Mesenchymal stem cell (in vitro differentiated cells and primary cell): Measurements from ENCODE around the gene INO80B.

Experiments used
- DNase-seq: peaks from one replicate; pipeline ENCODE4 v3.0.0-alpha.2; 2013
- H2AFZ ChIP-seq: one replicate; pipeline ENCODE4 v1.6.1; 2013; ENCODE audit warnings: low read depth, mild to moderate bottlenecking, control low read depth, inconsistent platforms, low read length, moderate library complexity
- H2AK5ac ChIP-seq: 2 replicates; pipeline ENCODE4 v1.6.1; 2013; ENCODE audit warnings: low read length, moderate library complexity, mild to moderate bottlenecking, inconsistent platforms; ENCODE audit not compliant: severe bottlenecking
- H2BK120ac ChIP-seq: one replicate; pipeline ENCODE4 v1.6.1; 2013; ENCODE audit warnings: low read depth, mild to moderate bottlenecking, inconsistent platforms, low read length, moderate library complexity
- H2BK12ac ChIP-seq, 2 experiments: one replicate each; pipeline ENCODE4 v1.6.1; 2013; ENCODE audit warnings: inconsistent platforms in 2 of 2, low read length in 2 of 2, mild to moderate bottlenecking in 2 of 2, moderate library complexity in 2 of 2, control low read depth in 1 of 2
- H2BK15ac ChIP-seq: one replicate; pipeline ENCODE4 v1.6.1; 2013; ENCODE audit warnings: mild to moderate bottlenecking, low read depth, inconsistent platforms; ENCODE audit not compliant: poor library complexity, severe bottlenecking
- H2BK5ac ChIP-seq: 2 replicates; pipeline ENCODE4 v1.6.1; 2013; ENCODE audit warnings: low read depth, mild to moderate bottlenecking, low read length, control low read depth, inconsistent platforms; ENCODE audit not compliant: poor library complexity, severe bottlenecking
- H3K14ac ChIP-seq, 2 experiments: one replicate each; pipeline ENCODE4 v1.6.1; 2013; ENCODE audit warnings: inconsistent platforms in 2 of 2, low read length in 2 of 2, control low read depth in 1 of 2, mild to moderate bottlenecking in 1 of 2, moderate library complexity in 1 of 2
- H3K18ac ChIP-seq, 2 experiments: one replicate each; pipeline ENCODE4 v1.6.1; 2013; ENCODE audit warnings: inconsistent platforms in 2 of 2, low read length in 2 of 2, control low read depth in 1 of 2, low read depth in 1 of 2, mild to moderate bottlenecking in 1 of 2
- H3K23ac ChIP-seq, 2 experiments: one replicate each; pipeline ENCODE4 v1.6.1; 2013; ENCODE audit warnings: inconsistent platforms in 2 of 2, low read length in 2 of 2, mild to moderate bottlenecking in 2 of 2, moderate library complexity in 2 of 2, control low read depth in 1 of 2
- H3K27ac ChIP-seq: 2 replicates; pipeline ENCODE4 v1.5.1; 2013; ENCODE audit warnings: mild to moderate bottlenecking, moderate library complexity, low read length, control low read depth, inconsistent platforms; ENCODE audit not compliant: poor library complexity, severe bottlenecking
- H3K27me3 ChIP-seq, 2 experiments: 2 replicates each; pipeline versions ENCODE4 v1.6.1 to v1.7.0; 2013; ENCODE audit warnings: low read length in 2 of 2, mild to moderate bottlenecking in 2 of 2, moderate library complexity in 2 of 2, control low read depth in 1 of 2, inconsistent platforms in 1 of 2; ENCODE audit not compliant: control insufficient read depth in 1 of 2, insufficient read depth in 1 of 2
- H3K36me3 ChIP-seq, 2 experiments: 2 replicates each; pipeline versions ENCODE4 v1.6.1 to v1.7.0; 2013; ENCODE audit warnings: low read length in 2 of 2, control low read depth in 1 of 2, inconsistent platforms in 1 of 2, low read depth in 1 of 2, mild to moderate bottlenecking in 1 of 2; ENCODE audit not compliant: insufficient read depth in 2 of 2, control insufficient read depth in 1 of 2
- H3K4ac ChIP-seq, 2 experiments: one replicate each; pipeline ENCODE4 v1.6.1; 2013; ENCODE audit warnings: inconsistent platforms in 2 of 2, low read length in 2 of 2, mild to moderate bottlenecking in 2 of 2, moderate library complexity in 2 of 2, control low read depth in 1 of 2, low read depth in 1 of 2
- H3K4me1 ChIP-seq: 2 replicates; pipeline ENCODE4 v1.6.1; 2013; ENCODE audit warnings: low read depth, low read length, control low read depth; ENCODE audit not compliant: control insufficient read depth, insufficient read depth
- H3K4me2 ChIP-seq: 2 replicates; pipeline ENCODE4 v1.6.1; 2013; ENCODE audit warnings: low read length, mild to moderate bottlenecking, inconsistent platforms; ENCODE audit not compliant: poor library complexity, severe bottlenecking
- H3K4me3 ChIP-seq, 2 experiments: 2 replicates each; pipeline versions ENCODE4 v1.5.1 to v1.7.0; 2013; ENCODE audit warnings: low read length in 2 of 2, mild to moderate bottlenecking in 2 of 2, control low read depth in 1 of 2, low read depth in 1 of 2; ENCODE audit not compliant: insufficient read depth in 1 of 2
- H3K79me1 ChIP-seq: replicated peaks from 2 replicates; pipeline ENCODE4 v1.6.1; 2013; ENCODE audit warnings: mild to moderate bottlenecking, control low read depth, low read length, inconsistent platforms; ENCODE audit not compliant: poor library complexity, severe bottlenecking
- H3K9ac ChIP-seq: 2 replicates; pipeline ENCODE4 v1.7.0; 2013; ENCODE audit warnings: mild to moderate bottlenecking, low read length, moderate library complexity
- H3K9me3 ChIP-seq: 2 replicates; pipeline ENCODE4 v1.7.0; 2013; ENCODE audit warnings: mild to moderate bottlenecking, low read length; ENCODE audit not compliant: control insufficient read depth
- H4K8ac ChIP-seq: one replicate; pipeline ENCODE4 v1.6.1; 2013; ENCODE audit warnings: inconsistent platforms, mild to moderate bottlenecking, low read length, moderate library complexity
- H4K91ac ChIP-seq: one replicate; pipeline ENCODE4 v1.6.1; 2013; ENCODE audit warnings: mild to moderate bottlenecking, low read length, inconsistent platforms
- WGBS: methylation state at CpG from one replicate; pipeline ENCODE4 v1.1.7; 2013; ENCODE audit warnings: mixed read lengths; 5-methylcytosine and 5-hydroxymethylcytosine counted together

INO80B gene

DNA sequence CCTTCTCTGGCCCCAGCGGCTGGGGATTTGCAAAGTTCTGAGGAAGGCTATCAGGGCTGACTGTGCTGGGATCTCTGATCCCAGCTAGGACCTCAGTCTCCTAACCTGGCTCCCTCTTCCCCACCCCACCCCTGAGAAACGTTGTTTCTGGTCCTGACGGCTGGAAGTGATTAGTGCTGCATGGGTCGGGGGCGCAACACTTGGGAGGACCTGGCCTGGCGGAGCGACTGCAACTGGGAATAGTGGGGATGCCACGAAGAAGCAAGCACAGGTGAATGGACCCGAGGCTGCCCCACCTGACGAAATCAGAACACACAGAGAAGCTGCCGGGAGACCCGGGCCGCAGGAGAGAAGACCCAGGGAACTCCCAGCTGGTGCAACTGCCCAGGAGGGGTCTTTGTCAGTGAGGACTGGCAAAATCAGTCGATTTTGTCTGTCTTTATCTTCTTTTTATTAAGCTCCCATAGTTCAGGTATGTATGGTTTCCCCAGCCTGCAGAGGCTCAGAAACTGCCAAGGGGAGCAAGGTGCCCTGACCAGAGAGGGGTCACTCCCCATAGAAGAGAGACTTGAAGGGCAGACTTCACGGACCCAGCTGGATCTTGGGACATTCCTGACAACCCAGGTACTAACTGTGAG, 45.2 kb downstream of the INO80B start:
- Histone ChIP-seq H3K27me3 (peaks cover 0 to 55% of the 10 kb centered on the region in 2 experiments), H2BK120ac (no peak overlapping the region), H3K18ac (no peak overlapping the region), H3K4ac (no peak overlapping the region), H2BK5ac (no peak overlapping the region), H3K23ac (no peak overlapping the region), H3K4me1 (peaks cover 49% of the 10 kb centered on the region), H2AK5ac (no peak overlapping the region), H3K9ac (peak overlapping the region; percentile 77), H3K36me3 (peaks cover 7 to 9% of the 10 kb centered on the region in 2 experiments), H3K27ac (no peak overlapping the region), H2AFZ (no peak overlapping the region), H3K9me3 (no peaks in the 10 kb centered on the region), H3K4me2 (peak overlapping the region; percentile 75), H4K91ac (no peak overlapping the region), H2BK15ac (no peak overlapping the region), H3K4me3 (peak overlapping the region in 1 of 2 experiments; percentile 77), H4K8ac (no peak overlapping the region), H3K14ac (no peak overlapping the region), H2BK12ac (no peak overlapping the region), H3K79me1 (peaks cover 3% of the 10 kb centered on the region)
- 35% methylated on average over 15 of the region's 15 CpGs for WGBS
- DNase-seq = no peak

DNA sequence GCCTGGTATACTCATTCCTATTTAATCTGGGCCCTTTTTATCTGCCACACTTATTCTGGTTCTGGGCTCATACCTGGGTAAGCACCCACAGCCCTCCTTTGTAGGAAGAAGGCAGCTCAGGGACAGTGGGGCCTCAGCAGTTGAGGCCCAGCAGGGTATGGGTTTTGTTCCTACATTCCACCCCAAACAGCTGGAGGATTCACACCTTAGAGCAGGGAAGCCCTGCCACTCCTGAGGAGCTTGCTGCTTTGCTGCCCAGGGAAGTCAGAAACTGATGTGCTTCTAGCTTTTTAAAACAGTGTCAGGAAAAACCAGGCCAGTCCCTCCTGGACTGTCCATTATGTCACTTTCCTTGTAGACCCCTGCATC, 45.7 kb downstream of the INO80B start:
- Histone ChIP-seq H4K8ac (no peak overlapping the region), H2AFZ (no peak overlapping the region), H3K9ac (no peak overlapping the region), H3K4me1 (peaks cover 54% of the 10 kb centered on the region), H3K79me1 (peaks cover 6% of the 10 kb centered on the region), H2BK5ac (no peak overlapping the region), H3K4me3 (no peak overlapping the region), H4K91ac (no peak overlapping the region), H3K9me3 (no peaks in the 10 kb centered on the region), H3K23ac (no peak overlapping the region), H3K14ac (no peak overlapping the region), H2BK15ac (no peak overlapping the region), H2BK12ac (no peak overlapping the region), H3K27me3 (peaks cover 0 to 55% of the 10 kb centered on the region in 2 experiments), H3K4ac (no peak overlapping the region), H3K4me2 (no peak overlapping the region), H3K18ac (no peak overlapping the region), H3K27ac (no peak overlapping the region), H3K36me3 (peaks cover 12 to 14% of the 10 kb centered on the region in 2 experiments), H2AK5ac (no peak overlapping the region), H2BK120ac (no peak overlapping the region)
- no peak for DNase-seq

DNA sequence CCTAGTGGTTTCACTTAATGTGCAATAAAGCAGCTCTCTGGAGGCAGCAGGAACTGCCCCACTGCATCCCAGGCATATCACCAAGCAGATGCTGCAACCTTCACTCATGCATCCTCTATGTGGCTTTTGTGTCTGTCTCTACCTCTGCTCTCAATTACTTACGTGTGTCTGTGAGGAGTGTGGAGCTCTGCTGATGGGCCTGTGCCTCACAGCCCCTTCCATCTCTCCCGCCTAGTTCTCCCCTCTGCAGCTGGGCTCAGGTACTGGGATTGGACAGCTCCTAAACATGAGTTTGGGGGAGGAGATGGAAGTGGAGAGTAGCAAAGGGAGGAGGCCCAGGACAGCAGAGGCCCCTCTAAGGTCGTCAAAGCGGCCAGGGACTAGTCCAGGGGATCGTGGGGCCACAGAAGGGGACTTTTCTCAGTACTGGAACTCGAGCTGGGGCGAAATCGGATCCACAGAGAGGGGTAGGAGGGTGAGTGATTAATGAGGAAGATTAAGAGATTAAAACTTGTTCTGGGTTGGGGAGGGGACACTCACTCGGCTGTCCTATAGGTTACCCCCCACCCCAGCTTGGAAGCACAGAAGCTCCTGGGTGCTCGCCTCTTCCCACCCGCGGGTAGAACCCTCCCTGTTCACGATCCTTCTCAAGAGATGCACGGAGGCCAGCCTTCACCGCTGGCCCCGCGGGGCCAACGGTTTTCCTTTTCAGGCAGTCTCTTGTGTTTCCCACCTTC, 46.6 kb downstream of the INO80B start:
- H2AK5ac ChIP-seq = no peak overlapping the region
- H3K79me1 ChIP-seq = peaks cover 9% of the 10 kb centered on the region
- 38% methylated on average over 15 of the region's 18 CpGs for WGBS
- H2BK5ac ChIP-seq = no peak overlapping the region
- H3K4ac ChIP-seq = no peak overlapping the region
- H3K27ac ChIP-seq = no peak overlapping the region
- no peak overlapping the region for H4K8ac ChIP-seq
- DNase-seq = no peak
- no peak overlapping the region for H3K4me2 ChIP-seq
- peaks cover 61% of the 10 kb centered on the region for H3K4me1 ChIP-seq
- no peaks in the 10 kb centered on the region for H3K9me3 ChIP-seq
- peak overlapping the region; percentile 96 for H3K9ac ChIP-seq
- no peak overlapping the region for H2AFZ ChIP-seq
- no peak overlapping the region for H2BK12ac ChIP-seq
- no peak overlapping the region for H3K18ac ChIP-seq
- H2BK120ac ChIP-seq = no peak overlapping the region
- peak overlapping the region; percentile 41 for H2BK15ac ChIP-seq
- H3K14ac ChIP-seq = no peak overlapping the region
- no peak overlapping the region for H4K91ac ChIP-seq
- H3K4me3 ChIP-seq = peak overlapping the region in 1 of 2 experiments; percentile 90
- peaks cover 0 to 55% of the 10 kb centered on the region in 2 experiments for H3K27me3 ChIP-seq
- peaks cover 15 to 19% of the 10 kb centered on the region in 2 experiments for H3K36me3 ChIP-seq
- H3K23ac ChIP-seq = no peak overlapping the region

DNA sequence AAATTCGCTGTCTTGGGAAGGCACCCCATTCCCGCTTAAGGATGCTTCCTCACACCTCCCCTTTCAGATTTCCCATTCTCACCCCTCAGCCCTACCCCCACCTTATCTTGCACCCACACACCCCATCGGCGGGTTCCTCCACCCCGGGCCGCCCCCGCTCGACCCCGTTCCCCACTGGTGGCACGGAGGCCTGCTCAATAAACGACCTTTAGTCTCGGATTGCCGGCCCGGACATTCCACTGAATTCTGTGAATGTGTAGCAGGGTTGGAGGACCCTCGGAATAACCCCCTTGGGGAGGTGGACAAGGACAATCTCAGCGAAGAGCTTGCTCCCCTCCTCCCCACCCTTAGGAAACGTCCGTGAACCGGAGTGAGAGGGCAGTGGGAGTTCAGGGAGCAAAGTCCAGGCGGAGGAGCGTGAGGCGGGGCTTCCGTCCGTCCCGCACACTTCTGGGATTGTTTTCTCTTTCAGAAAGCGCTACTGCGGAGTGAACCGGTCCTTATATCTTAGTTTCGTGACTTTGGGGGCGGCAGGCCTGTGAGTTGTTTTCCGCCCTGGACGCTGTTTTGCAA, 47.3 kb downstream of the INO80B start:
- Histone ChIP-seq H2BK15ac (peak overlapping the region; percentile 31), H3K79me1 (peaks cover 14% of the 10 kb centered on the region), H3K27me3 (peaks cover 0 to 48% of the 10 kb centered on the region in 2 experiments), H3K4me2 (peak overlapping the region; percentile 98), H2BK120ac (peak overlapping the region; percentile 96), H3K9me3 (no peaks in the 10 kb centered on the region), H3K4ac (peak overlapping the region; percentile 36 to 57), H4K8ac (peak overlapping the region; percentile 61), H3K36me3 (peaks cover 15 to 19% of the 10 kb centered on the region in 2 experiments), H2BK12ac (no peak overlapping the region), H3K23ac (no peak overlapping the region), H2AFZ (no peak overlapping the region), H3K9ac (peak overlapping the region; percentile 96), H3K18ac (peak overlapping the region; percentile 83 to 96), H4K91ac (peak overlapping the region; percentile 96), H3K4me1 (peaks cover 66% of the 10 kb centered on the region), H2BK5ac (no peak overlapping the region), H2AK5ac (no peak overlapping the region), H3K14ac (no peak overlapping the region), H3K27ac (no peak overlapping the region), H3K4me3 (peak overlapping the region; percentile 64 to 90)
- WGBS = 7% methylated on average over 29 of the region's 32 CpGs
- DNase-seq = peak; percentile 41
